Measurements from ENCODE around the gene CACNB2. TPM values are rescaled to one million over a fixed set of nuclear protein-coding genes. Genes with fewer than 3 reads are reported as not detected.

CACNB2 gene
- total and polyA plus RNA-seq, 10 of the 15 experiments (the other 5 are each of a cell fraction or from before 2014, with no cell fraction given) = 0.62 to 8.1 (median 1.2) TPM

GRCh38 chr10:18404530-18404929 is 264.3 kb downstream of the CACNB2 start (continued):
- TF ChIP-seq IKZF1 (conservative IDR thresholded peaks at IDR 0.05) = 0 out of 2 replicates have a peak, but pooled peaks have one; percentile 23
- 0 out of 2 replicates have a peak, but pooled peaks have one; percentile 59 for TF ChIP-seq ZNF687 (IDR thresholded peaks at IDR 0.05)
- no peak for TF ChIP-seq BRCA1 (IDR thresholded peaks at IDR 0.05; ENCODE audit: low read depth, low read length)
- TF ChIP-seq BHLHE40 (IDR thresholded peaks at IDR 0.05; ENCODE audit: borderline replicate concordance in 1 of 2, low read depth in 2 of 2, low read length in 1 of 2) = peak; percentile 62 to 79; a peak in 3 of 4 replicates
- TF ChIP-seq CBX5 (IDR thresholded peaks at IDR 0.05; ENCODE audit: low read depth) = no peak
- TF ChIP-seq CREB1 (IDR thresholded peaks at IDR 0.05; ENCODE audit: low read depth) = no peak
- TF ChIP-seq SMARCA5 (IDR thresholded peaks at IDR 0.05) = no peak
- TF ChIP-seq BMI1 (IDR thresholded peaks at IDR 0.05; ENCODE audit: borderline replicate concordance) = 0 out of 2 replicates have a peak, but pooled peaks have one; percentile 24
- peak; percentile 43 to 77; a peak in 2 of 4 replicates for TF ChIP-seq EP300 (IDR thresholded peaks at IDR 0.05; ENCODE audit: borderline replicate concordance in 1 of 2, control insufficient read depth in 1 of 2, low read depth in 2 of 2, low read length in 2 of 2)
- TF ChIP-seq IKZF2 (IDR thresholded peaks at IDR 0.05) = peak in 1 of 2 experiments; percentile 17; a peak in 1 of 4 replicates
- TF ChIP-seq EZH2 (IDR thresholded peaks at IDR 0.05; ENCODE audit: borderline replicate concordance, control insufficient read depth, low read depth, low read length) = no peak
- TF ChIP-seq PKNOX1 (IDR thresholded peaks at IDR 0.05) = peak; percentile 41; the same call in 1 of the 2 replicates
- peak; percentile 52; the same call in 1 of the 2 replicates for TF ChIP-seq ZNF592 (IDR thresholded peaks at IDR 0.05)
- TF ChIP-seq RAD51 (IDR thresholded peaks at IDR 0.05) = 0 out of 2 replicates have a peak, but pooled peaks have one; percentile 9
- TF ChIP-seq ATF7 (IDR thresholded peaks at IDR 0.05; ENCODE audit: low read depth) = peak; percentile 71
- peak; percentile 26; the same call in 1 of the 2 replicates for TF ChIP-seq NBN (IDR thresholded peaks at IDR 0.05)

Data from GM12878 (cell line).